ENCODE results near the gene AQP5.

AQP5 gene

DNA sequence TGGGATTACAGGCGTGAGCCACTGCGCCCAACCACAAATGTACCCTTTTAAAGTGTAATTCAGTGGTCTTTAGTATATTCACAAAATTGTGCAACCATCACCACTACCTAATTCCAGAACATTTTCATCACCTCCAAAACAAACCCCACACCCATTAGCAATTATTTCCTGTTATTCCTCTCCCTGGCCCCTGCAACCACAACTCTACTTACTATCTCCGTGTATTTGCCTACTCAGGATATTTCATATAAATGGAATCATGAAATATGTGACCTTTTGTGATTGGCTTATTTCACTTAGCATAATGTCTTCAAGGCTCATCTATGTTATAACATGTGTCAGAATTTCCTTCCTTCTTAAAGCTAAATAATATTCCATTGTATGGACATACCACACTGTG, 27.2 kb upstream of the AQP5 start:
- no peaks in the 10 kb centered on the region for H3K27me3 ChIP-seq (ENCODE audit: low read depth, low read length)
- H3K9me3 ChIP-seq (ENCODE audit: control insufficient read depth in 1 of 2, low read length in 2 of 2) = no peaks in the 10 kb centered on the region
- no peak overlapping the region for H3K4me3 ChIP-seq (ENCODE audit: low read depth in 1 of 2, low read length in 2 of 2)
- no peaks in the 10 kb centered on the region for H3K4me1 ChIP-seq (ENCODE audit: control insufficient read depth in 1 of 2, insufficient read depth in 2 of 2, low read length in 2 of 2)
- H3K27ac ChIP-seq (ENCODE audit: low read length) = no peak overlapping the region
- no peaks in the 10 kb centered on the region for H3K36me3 ChIP-seq (ENCODE audit: control insufficient read depth in 1 of 2, insufficient read depth in 2 of 2, low read length in 2 of 2)

DNA sequence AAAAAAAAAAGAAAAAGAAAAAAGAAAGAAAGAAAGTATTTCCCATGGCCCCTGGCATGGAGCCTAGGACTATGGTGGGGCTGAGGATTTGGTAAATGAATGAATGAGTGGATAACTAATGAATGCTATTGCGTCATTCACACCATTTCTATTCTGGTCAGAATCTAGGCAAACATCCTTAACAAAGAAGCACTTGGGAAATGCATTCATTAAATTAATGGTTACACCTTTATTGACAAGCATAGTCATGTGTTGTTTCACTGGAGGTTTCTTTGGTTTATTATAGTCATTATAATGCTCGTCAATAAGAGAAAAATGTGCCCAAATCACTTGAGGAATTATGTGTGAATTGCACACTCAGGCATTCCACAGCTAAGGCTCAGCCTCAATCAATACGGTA, 24.7 kb upstream of the AQP5 start:
- H3K4me1 ChIP-seq (ENCODE audit: control insufficient read depth in 1 of 2, insufficient read depth in 2 of 2, low read length in 2 of 2) = no peaks in the 10 kb centered on the region
- H3K9me3 ChIP-seq (ENCODE audit: control insufficient read depth in 1 of 2, low read length in 2 of 2) = no peaks in the 10 kb centered on the region
- no peaks in the 10 kb centered on the region for H3K27me3 ChIP-seq (ENCODE audit: low read depth, low read length)
- H3K27ac ChIP-seq (ENCODE audit: low read length) = no peak overlapping the region
- no peak overlapping the region for H3K4me3 ChIP-seq (ENCODE audit: low read depth in 1 of 2, low read length in 2 of 2)
- no peaks in the 10 kb centered on the region for H3K36me3 ChIP-seq (ENCODE audit: control insufficient read depth in 1 of 2, insufficient read depth in 2 of 2, low read length in 2 of 2)

DNA sequence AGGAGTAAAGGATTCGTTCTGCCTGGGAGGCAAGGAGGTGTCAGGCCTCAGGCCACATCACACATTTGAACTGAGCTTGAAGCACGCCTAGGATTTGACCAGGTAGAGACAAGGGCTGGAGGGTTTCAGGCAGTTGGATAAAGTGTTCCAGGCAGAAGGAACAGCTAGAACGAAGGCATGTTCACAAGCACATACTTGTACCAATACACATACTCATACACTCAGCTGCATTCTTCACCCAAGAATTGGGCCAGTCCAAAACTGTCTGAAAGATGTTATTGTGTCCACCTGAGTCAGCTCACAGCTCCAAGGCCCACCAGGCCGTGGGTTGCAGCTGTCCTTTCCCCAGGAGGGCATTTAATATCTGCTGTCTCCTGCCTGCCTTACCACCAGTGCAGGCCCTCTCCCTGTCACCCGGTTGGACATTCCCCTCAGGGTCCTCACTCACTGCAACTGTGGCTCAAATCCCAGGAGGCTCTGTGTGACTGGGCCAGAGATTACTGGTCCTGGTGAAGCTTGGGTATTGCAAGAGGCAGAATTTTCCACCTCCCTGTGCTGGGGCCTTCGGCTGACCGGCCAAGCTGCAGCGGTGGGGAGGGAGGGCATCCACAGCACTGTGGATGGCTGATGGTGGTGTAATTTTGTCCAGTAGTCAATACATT, 23.9 kb upstream of the AQP5 start:
- H3K9me3 ChIP-seq (ENCODE audit: control insufficient read depth in 1 of 2, low read length in 2 of 2) = no peaks in the 10 kb centered on the region
- H3K27me3 ChIP-seq (ENCODE audit: low read depth, low read length) = no peaks in the 10 kb centered on the region
- H3K27ac ChIP-seq (ENCODE audit: low read length) = no peak overlapping the region
- H3K4me1 ChIP-seq (ENCODE audit: control insufficient read depth in 1 of 2, insufficient read depth in 2 of 2, low read length in 2 of 2) = no peaks in the 10 kb centered on the region
- H3K4me3 ChIP-seq (ENCODE audit: low read depth in 1 of 2, low read length in 2 of 2) = no peak overlapping the region
- no peaks in the 10 kb centered on the region for H3K36me3 ChIP-seq (ENCODE audit: control insufficient read depth in 1 of 2, insufficient read depth in 2 of 2, low read length in 2 of 2)

DNA sequence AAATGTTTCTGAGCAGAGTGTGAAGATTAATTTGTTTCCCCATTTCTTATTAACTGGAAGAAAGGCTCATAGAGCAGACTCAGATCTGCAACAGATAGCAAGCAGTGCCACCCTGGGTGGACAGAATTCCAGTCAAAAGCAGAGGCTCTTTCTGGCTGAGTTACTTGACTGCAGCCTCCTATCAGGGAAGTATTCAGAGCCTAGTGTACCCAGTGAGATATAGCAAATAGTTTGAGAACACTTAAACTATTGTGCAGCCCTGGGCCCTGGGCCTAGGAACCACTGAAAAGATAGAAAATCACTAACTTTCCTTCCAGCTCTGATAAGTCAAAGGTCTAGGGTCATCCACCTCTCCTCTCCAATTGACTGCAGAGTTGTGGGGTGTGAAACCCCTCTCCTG, 22.4 kb upstream of the AQP5 start:
- Histone ChIP-seq H3K4me1 (ENCODE audit: control insufficient read depth in 1 of 2, insufficient read depth in 2 of 2, low read length in 2 of 2) (no peaks in the 10 kb centered on the region), H3K36me3 (ENCODE audit: control insufficient read depth in 1 of 2, insufficient read depth in 2 of 2, low read length in 2 of 2) (no peaks in the 10 kb centered on the region), H3K9me3 (ENCODE audit: control insufficient read depth in 1 of 2, low read length in 2 of 2) (no peaks in the 10 kb centered on the region), H3K27ac (ENCODE audit: low read length) (no peak overlapping the region), H3K27me3 (ENCODE audit: low read depth, low read length) (no peaks in the 10 kb centered on the region), H3K4me3 (ENCODE audit: low read depth in 1 of 2, low read length in 2 of 2) (no peak overlapping the region)

DNA sequence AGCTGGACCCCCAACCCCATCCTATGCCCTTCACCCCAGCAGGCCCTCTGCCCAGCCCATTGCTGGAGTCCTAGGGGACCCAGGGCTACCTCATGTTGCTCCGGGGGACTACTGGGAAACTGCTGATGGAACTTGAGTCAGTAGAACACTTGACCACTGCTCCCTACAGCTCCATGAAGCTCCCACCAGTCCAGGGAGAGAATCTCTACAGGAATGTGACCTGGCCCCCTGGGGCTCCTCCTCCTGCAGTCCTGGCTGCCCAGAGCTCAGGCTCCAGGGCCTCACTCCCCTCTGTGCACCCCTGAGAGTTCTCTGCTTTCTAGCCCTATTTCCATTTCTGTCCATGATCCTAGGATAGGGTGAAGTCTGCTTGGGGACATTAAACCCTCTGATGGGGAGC, 22.0 kb upstream of the AQP5 start:
- H3K27ac ChIP-seq (ENCODE audit: low read length) = no peak overlapping the region
- no peak overlapping the region for H3K4me3 ChIP-seq (ENCODE audit: low read depth in 1 of 2, low read length in 2 of 2)
- no peaks in the 10 kb centered on the region for H3K9me3 ChIP-seq (ENCODE audit: control insufficient read depth in 1 of 2, low read length in 2 of 2)
- H3K36me3 ChIP-seq (ENCODE audit: control insufficient read depth in 1 of 2, insufficient read depth in 2 of 2, low read length in 2 of 2) = no peaks in the 10 kb centered on the region
- H3K4me1 ChIP-seq (ENCODE audit: control insufficient read depth in 1 of 2, insufficient read depth in 2 of 2, low read length in 2 of 2) = no peaks in the 10 kb centered on the region
- no peaks in the 10 kb centered on the region for H3K27me3 ChIP-seq (ENCODE audit: low read depth, low read length)

DNA sequence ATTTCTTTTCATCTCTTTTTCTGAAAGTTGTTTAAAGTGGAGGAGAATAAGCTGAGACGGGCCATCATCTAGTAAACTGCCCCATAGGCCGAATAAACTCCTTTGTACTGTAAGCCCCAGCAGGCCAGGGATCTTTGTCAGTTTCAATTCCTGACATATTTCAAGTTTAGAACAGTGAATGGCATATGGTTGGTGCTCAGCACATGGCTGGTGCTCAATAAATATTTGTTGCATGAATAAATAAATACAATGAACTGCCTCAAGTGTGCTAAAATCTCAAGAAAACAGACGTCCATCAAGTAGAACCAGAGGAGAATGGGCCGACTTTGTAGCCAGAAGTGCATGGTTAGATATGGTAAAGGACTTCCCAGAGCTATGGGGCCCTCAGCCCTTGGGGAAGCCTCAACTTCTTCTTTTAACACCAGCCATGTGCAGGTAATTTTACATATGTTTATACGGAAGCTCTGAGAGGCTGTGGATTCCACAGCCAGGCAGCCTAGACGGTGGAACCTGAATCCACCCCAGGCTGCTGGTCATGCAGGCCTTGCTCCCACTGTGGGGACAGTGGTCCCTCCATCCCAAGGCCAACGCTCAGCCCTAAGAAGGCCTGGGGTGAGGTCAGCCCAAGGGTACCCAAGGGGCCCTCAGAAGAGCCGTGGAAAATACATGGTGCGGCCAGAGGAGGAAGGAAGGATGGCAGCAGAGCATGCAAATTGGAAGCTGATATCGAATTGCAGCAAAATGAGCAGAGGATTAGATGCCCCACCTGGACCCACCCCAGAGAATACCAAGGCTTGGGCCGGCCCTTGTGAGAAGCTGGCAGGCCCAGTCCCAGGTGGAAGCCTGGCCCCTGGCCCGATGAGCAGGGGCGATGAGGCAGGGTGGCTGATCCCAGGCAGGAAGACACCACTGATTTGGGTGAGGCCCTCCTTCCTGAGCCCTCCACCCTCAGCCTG, 19.8 kb upstream of the AQP5 start:
- Histone ChIP-seq H3K27me3 (ENCODE audit: low read depth, low read length) (no peaks in the 10 kb centered on the region), H3K36me3 (ENCODE audit: control insufficient read depth in 1 of 2, insufficient read depth in 2 of 2, low read length in 2 of 2) (no peaks in the 10 kb centered on the region), H3K4me3 (ENCODE audit: low read depth in 1 of 2, low read length in 2 of 2) (no peak overlapping the region), H3K27ac (ENCODE audit: low read length) (no peak overlapping the region), H3K4me1 (ENCODE audit: control insufficient read depth in 1 of 2, insufficient read depth in 2 of 2, low read length in 2 of 2) (no peaks in the 10 kb centered on the region), H3K9me3 (ENCODE audit: control insufficient read depth in 1 of 2, low read length in 2 of 2) (no peaks in the 10 kb centered on the region)

DNA sequence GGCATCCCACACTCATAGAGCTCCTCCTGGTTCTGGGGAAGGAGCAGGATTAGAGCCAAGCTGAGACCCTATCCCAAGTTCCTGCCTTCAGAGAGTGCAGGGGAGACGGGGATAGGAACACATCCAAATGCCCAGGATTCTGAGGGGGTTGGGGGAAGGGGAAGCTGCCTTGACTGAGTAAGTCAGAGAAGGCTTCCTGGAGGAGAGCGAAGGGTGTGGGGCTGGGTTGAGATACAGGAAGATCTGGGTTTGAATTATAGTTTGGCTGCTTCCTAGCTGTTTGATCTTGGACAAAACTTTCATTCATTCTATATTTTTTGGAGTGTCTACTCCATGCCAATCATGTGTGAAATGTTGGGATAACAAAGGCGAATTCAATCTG, 19.2 kb upstream of the AQP5 start:
- H3K4me1 ChIP-seq (ENCODE audit: control insufficient read depth in 1 of 2, insufficient read depth in 2 of 2, low read length in 2 of 2) = no peaks in the 10 kb centered on the region
- no peak overlapping the region for H3K27ac ChIP-seq (ENCODE audit: low read length)
- H3K4me3 ChIP-seq (ENCODE audit: low read depth in 1 of 2, low read length in 2 of 2) = no peak overlapping the region
- no peaks in the 10 kb centered on the region for H3K36me3 ChIP-seq (ENCODE audit: control insufficient read depth in 1 of 2, insufficient read depth in 2 of 2, low read length in 2 of 2)
- no peaks in the 10 kb centered on the region for H3K9me3 ChIP-seq (ENCODE audit: control insufficient read depth in 1 of 2, low read length in 2 of 2)
- no peaks in the 10 kb centered on the region for H3K27me3 ChIP-seq (ENCODE audit: low read depth, low read length)

DNA sequence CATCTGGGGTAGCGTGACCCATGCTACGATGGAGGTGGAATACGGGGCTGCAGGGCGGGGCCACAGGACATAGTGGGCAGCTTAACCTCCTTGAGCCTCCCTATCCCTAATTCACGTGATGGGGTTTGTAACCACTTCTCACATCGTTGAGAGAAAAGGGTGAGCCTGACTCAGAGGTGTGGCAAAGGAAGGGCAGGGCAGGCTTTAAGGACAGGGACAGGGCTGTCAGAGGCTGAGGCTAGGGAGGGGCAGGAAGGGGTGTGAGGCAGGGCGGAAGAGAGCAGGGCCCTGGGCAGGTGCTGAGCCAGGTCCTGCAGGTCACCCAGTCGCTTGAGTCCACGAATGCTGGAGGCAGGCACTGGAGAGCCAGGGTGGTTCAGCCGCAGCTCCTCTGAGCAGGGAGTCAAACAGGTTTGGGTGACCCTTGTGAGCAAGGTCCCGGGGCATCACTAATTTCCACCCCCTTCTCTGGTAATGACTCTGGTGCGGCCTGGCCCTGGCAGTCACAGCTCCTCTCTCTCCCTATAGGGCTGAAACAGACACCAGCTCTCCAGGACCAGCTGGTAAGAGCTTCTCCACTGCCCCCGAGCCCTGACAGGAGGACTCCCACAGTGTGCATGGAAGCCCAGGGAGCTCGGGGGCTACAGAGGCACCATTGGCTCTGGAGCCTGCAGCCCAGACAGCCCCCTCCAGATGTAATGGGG, 18.6 kb upstream of the AQP5 start:
- H3K4me1 ChIP-seq (ENCODE audit: control insufficient read depth in 1 of 2, insufficient read depth in 2 of 2, low read length in 2 of 2) = no peaks in the 10 kb centered on the region
- no peaks in the 10 kb centered on the region for H3K36me3 ChIP-seq (ENCODE audit: control insufficient read depth in 1 of 2, insufficient read depth in 2 of 2, low read length in 2 of 2)
- H3K4me3 ChIP-seq (ENCODE audit: low read depth in 1 of 2, low read length in 2 of 2) = no peak overlapping the region
- no peaks in the 10 kb centered on the region for H3K27me3 ChIP-seq (ENCODE audit: low read depth, low read length)
- H3K27ac ChIP-seq (ENCODE audit: low read length) = no peak overlapping the region
- H3K9me3 ChIP-seq (ENCODE audit: control insufficient read depth in 1 of 2, low read length in 2 of 2) = no peaks in the 10 kb centered on the region

DNA sequence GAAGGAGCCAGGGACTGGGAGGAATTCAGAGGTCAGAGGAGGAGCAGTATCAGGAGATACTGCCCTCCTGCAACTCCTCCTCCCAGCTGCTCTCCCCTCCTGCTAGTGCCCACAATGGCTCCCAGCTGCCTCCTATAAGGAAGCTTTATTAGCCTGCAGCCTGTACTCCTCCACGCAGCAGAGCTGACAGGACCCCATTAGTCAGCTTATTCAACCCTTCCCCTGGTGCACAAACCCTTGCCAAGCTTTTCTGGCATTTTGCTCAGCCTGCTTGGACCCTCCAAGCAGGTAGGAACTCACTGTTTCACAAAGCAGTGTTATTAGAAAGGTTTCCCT, 18.1 kb upstream of the AQP5 start:
- Histone ChIP-seq H3K27me3 (ENCODE audit: low read depth, low read length) (no peaks in the 10 kb centered on the region), H3K9me3 (ENCODE audit: control insufficient read depth in 1 of 2, low read length in 2 of 2) (no peaks in the 10 kb centered on the region), H3K4me1 (ENCODE audit: control insufficient read depth in 1 of 2, insufficient read depth in 2 of 2, low read length in 2 of 2) (no peaks in the 10 kb centered on the region), H3K4me3 (ENCODE audit: low read depth in 1 of 2, low read length in 2 of 2) (no peak overlapping the region), H3K27ac (ENCODE audit: low read length) (no peak overlapping the region), H3K36me3 (ENCODE audit: control insufficient read depth in 1 of 2, insufficient read depth in 2 of 2, low read length in 2 of 2) (no peaks in the 10 kb centered on the region)

DNA sequence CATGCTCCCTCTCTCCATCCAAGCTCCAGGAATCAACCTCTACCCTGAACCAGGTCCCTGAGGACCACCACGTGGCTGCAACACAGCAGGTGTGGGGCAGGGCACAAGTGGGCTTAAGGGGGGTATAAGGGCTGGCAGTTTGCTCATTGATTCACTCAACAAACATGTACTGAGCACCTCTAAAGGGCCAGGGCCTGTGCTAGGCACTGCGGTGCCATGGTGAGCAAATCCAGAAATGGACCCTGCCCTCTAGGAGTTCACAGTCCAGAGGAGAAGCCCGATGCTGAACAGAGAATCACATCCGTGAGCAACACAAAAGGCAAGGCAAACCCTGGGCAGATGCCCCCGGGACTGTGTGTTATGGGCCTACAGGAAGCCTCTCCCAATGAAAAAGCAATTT, 17.6 kb upstream of the AQP5 start:
- H3K27me3 ChIP-seq (ENCODE audit: low read depth, low read length) = no peaks in the 10 kb centered on the region
- no peaks in the 10 kb centered on the region for H3K4me1 ChIP-seq (ENCODE audit: control insufficient read depth in 1 of 2, insufficient read depth in 2 of 2, low read length in 2 of 2)
- no peak overlapping the region for H3K27ac ChIP-seq (ENCODE audit: low read length)
- H3K4me3 ChIP-seq (ENCODE audit: low read depth in 1 of 2, low read length in 2 of 2) = no peak overlapping the region
- H3K36me3 ChIP-seq (ENCODE audit: control insufficient read depth in 1 of 2, insufficient read depth in 2 of 2, low read length in 2 of 2) = no peaks in the 10 kb centered on the region
- no peaks in the 10 kb centered on the region for H3K9me3 ChIP-seq (ENCODE audit: control insufficient read depth in 1 of 2, low read length in 2 of 2)

DNA sequence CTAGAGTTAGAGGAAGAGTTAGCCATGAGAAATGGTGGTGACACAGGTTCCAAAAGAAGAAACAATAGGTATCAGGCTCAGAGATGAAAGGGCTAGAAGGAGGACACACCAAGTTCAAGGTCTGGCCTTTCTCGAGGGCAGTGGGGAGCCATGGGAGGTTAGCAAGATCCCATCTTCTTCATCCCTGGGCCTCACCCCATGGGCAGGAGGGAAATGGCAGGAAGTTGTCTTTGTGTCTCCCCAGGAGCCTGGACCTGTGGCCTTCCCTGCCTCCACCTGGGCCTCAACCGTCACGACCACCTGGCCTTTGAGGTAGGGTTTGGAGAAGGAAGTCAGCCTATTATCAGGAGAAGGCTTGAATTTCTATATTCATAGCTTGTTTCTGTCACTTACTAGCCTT, 17.0 kb upstream of the AQP5 start:
- Histone ChIP-seq H3K27ac (ENCODE audit: low read length) (no peak overlapping the region), H3K9me3 (ENCODE audit: control insufficient read depth in 1 of 2, low read length in 2 of 2) (no peaks in the 10 kb centered on the region), H3K27me3 (ENCODE audit: low read depth, low read length) (no peaks in the 10 kb centered on the region), H3K36me3 (ENCODE audit: control insufficient read depth in 1 of 2, insufficient read depth in 2 of 2, low read length in 2 of 2) (no peaks in the 10 kb centered on the region), H3K4me1 (ENCODE audit: control insufficient read depth in 1 of 2, insufficient read depth in 2 of 2, low read length in 2 of 2) (no peaks in the 10 kb centered on the region), H3K4me3 (ENCODE audit: low read depth in 1 of 2, low read length in 2 of 2) (no peak overlapping the region)

All from muscle layer of duodenum (tissue), 2 donors.